ENCODE data around the gene ARHGEF3.

GRCh38 chr3:56694867-56695683, 106.7 kb downstream of the ARHGEF3 start:
- TF ChIP-seq CTCF (IDR thresholded peaks at IDR 0.05) (no peak), EP300 (IDR thresholded peaks at IDR 0.05) (no peak), POLR2A (IDR thresholded peaks at IDR 0.05) (no peak), POLR2AphosphoS5 (IDR thresholded peaks at IDR 0.05) (no peak)

Measured in sigmoid colon (tissue), 4 donors.